Activated CD4-positive, alpha-beta T cell treated with anti-CD3 and anti-CD28 coated beads for 48 hours (primary cell): ENCODE measurements around the gene GRK7.

Source experiments
- DNase-seq: peaks from one replicate; pipeline ENCODE4 v3.0.0-alpha.2; 2020

GRK7 gene, protein sequence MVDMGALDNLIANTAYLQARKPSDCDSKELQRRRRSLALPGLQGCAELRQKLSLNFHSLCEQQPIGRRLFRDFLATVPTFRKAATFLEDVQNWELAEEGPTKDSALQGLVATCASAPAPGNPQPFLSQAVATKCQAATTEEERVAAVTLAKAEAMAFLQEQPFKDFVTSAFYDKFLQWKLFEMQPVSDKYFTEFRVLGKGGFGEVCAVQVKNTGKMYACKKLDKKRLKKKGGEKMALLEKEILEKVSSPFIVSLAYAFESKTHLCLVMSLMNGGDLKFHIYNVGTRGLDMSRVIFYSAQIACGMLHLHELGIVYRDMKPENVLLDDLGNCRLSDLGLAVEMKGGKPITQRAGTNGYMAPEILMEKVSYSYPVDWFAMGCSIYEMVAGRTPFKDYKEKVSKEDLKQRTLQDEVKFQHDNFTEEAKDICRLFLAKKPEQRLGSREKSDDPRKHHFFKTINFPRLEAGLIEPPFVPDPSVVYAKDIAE (N-terminal part only)

DNA sequence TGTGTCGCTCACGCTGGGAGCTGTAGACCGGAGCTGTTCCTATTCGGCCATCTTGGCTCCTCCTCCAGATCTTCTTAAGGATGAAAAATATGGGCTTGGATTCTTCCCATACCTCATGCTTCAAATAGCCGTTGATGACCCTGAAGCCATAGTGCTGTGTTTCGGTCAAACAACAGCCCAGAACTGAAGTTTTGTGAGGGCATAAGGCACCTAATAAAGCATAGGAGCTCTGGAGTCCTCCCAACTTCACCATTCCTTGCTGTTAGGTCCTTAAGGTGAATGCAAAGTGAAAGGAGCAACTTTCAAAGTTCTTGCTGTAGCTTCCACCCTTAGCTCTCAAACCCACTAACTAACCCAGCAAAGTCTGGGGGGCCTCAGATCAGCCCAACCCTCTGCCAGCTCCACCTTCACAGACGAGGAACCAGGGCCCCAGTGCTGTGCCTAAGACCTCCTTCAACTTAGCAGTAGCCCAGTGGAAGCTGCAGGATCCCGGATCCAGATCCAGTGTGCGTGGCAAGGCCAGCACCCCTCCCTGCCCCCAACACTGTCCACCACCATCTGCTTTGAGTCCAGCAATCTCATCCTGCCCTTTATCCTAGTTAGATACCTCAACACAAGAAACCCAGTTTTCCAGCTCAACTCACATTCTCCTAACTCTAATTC lies at the start of gene GRK7:
GRK7 (plus strand) TSS at position 321 of the 663 bp plus-strand sequence. CDS start 14,877 bp downstream, outside the sequence.
- DNase-seq = no peak

DNA sequence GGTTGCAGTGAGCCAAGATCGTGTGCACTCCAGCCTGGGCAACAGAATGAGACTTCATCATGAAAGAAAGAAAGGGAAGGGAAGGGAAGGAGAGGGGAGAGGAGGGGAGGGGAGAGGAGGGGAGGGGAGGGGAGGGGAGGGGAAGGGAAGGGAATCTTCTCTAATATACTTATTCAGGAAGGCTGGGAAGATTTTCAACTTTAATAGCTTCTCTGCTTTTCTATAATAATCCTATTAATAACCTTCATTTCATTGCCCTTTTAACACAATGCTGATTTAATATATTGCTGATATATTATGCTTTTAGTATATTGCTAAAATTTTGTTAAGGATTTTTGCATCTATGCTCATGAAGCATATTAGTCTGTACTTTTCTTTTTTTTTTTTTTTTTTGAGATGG lies 48.5 kb upstream of the GRK7 start:
- DNase-seq = no peak

DNA sequence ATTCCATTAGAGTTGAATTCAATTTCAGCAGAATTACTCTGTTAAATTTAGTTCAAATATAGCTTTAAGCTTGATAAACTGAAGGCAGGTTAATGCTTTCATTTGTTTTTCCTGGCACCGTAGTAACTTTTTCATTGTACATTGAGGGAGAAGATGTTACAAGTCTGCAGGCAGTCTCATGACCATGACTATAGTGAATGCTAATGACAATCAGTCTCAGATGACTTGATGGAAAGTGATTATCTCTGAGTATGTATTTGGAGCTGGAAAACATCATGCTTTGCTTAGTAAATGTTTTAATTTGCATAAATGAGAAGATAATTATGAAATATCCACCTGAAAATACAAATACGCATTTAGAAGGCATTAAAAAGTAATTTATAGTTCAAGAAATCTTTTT lies 41.1 kb upstream of the GRK7 start:
- no peak for DNase-seq

DNA sequence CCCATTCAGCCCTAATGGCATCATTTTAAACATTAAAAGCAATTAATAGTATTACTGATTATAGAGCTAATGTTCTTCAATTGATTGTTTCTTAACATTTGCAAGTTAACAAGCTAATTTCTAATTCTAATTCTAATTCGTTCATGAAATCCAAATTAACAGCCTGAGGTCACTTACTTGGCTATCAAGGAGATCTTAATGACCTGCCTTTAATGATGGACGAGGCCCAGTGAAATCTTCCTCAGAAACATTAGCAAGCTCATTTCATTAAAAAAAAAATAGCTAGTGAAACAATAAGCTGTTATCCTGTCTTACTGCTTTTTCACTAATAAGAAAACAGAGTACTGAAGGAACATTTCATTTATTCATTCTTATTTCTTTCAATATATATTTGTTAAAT lies 40.6 kb upstream of the GRK7 start:
- no peak for DNase-seq

DNA sequence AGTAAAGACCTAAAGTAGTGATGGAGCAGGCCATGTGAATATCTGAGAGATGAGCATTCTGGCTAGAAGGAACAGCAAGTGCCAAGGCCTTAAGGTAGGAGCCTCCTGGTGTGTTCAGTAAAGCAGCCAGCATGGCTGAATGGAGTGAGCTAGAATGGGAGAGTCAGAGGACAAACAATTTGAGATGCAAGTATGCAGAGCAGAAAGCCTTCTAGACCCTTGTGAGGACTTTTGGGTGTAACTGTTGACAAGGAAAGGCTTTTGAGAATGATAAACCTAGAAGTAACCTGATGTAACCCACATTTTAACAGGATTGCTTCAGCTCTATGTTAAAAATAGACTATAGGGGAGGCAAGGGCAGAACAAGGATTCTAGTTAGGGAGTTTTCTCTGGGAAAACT lies 40.0 kb upstream of the GRK7 start:
- DNase-seq = no peak

DNA sequence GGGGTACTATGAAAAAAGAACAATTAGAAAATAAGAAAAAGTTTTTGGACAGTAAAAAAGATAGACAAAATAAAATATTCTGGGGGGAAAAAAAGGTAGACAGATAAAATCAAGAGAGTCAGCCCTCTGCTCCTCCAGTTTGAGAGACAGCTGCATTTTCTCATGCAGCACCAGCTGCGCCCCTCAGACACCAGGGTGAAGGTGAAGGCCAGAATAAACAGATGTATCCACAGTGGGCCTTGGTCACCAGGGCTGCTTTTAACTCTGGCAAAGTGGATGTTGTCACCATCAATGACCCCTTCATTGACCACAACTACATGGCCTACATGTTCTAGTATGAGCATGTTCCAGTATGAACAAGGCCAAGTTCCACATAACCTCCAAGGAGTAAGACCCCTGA lies 39.0 kb upstream of the GRK7 start:
- DNase-seq = no peak

DNA sequence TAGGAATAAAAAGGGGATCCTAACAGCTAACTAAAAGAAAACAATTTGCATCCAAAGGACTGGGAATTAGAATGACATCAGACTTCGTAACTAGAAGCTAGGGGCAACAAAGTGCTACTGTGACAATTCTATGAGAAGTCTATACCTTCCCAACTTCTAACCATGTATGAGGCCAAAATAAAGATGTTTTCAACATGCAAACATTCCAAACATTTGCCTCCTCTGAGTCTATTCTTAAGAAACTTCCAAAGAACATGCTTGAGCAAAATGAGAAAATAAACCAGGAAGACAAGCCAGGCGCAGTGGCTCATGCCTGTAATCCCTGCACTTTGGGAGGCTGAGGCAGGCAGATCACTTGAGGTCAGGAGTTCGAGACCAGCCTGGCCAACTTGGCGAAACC lies 38.2 kb upstream of the GRK7 start:
- no peak for DNase-seq

DNA sequence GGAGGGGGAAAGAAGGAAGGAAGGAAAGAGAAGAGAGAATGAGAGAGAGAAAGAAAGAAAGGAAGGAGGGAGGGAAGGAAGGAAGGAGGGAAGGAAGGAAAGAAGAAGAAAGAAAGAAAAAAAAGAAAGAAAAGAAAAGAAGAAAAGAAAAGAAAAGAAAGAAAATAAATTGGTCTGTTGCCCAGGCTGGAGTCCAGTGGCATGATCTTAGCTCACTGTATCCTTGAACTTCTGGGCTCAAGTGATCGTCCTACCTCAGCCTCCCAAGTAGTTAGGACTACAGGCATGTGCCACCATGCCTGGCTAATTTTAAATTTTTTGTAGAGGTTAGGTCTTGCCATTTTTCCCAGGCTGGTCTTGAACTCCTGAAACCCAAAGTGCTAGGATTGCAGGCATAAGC lies 36.7 kb upstream of the GRK7 start:
- no peak for DNase-seq

DNA sequence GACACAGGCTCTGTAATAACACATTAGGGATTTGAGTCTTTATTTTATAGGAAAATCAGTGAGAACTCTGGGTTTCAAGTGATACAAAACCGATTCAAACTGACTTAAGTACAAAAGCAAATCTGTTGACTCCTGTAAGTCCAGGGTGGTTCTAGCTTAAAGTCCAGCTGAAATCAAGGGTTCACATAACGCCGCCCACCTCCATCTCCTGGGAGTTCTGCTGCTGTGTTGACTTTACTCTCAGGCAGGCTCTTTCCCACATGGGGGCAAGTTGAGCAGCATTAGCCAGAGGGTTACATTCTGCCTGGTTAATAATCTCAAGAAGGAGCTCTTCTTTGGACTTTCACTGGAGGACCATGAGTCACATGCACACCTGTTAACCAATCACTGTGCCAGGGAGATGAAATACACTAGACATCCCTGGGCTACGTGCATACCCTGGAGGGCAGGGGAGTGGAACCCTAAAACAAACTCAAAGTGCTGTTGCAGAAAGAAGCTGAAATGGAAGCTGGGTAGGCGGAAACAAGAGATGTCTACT lies 34.8 kb upstream of the GRK7 start:
- no peak for DNase-seq

DNA sequence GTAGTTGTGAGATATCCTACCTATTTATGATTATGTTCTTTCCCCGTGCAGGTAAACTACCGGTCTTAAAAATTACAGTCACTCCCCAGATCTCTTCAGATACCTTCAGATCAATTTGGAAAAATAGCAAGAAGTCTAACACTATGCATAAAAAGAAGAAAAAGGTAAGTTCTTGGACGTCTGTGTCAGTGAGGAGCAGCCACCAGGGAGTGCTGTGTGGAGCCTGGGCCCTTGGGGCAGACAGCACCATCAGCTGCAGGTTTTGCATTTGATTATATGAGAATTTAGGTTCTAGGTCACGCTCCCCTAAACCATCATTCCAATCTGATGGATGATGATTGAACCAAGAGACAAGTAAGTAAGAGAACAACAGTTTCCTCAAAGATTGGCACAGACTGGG lies 34.0 kb upstream of the GRK7 start:
- DNase-seq = no peak

DNA sequence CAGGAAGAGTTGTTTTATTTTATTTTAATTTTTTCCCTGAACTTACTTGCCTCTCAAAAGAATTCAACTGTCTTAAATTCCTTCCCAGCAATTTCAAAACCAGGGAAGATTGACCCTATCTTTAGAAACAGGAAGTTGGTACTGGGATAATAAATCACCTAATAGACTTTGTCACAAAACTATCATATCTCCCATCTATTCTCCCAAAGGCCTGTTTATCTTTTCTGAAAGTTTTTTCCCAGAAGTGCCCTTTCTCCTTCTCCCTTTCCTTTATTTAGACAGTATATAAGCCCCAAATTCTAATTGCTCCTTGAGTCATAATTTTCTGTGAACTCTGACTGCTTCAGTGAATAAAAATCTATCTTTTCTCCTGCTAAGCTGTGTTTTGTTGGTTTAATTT lies 28.0 kb upstream of the GRK7 start:
- no peak for DNase-seq

DNA sequence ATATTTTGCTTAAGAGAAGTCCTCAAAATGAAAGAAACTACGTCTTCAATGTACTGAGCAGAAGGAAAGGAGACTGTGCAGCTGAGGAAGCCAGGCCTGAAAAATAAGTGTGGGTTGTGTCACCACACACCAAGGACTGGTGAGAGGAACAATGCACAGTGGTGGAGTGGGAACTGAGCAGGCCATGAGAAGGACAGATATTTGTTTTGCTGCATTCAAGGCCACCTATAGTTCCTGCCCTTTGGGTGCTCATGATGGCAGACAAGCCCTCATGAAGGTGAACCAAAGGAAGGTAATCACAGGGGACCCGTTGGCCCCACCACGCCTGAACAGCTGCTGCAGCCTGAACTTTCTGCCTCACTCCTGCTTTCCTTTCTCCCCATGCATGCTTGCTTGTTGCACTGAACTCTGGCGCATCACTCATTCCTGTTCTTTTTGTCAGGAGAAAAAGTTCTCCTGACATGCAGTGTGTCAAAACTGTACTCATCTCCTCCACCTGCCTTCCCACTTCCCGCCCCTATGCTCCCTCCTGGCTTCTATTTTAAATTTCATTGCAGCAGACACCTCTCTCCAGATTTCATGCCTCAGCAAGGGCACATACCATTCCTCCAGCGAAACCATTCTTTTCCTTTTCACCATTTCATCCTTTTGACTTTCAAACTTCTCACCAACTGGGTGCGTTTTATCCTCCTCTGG lies 27.3 kb upstream of the GRK7 start:
- DNase-seq = no peak

DNA sequence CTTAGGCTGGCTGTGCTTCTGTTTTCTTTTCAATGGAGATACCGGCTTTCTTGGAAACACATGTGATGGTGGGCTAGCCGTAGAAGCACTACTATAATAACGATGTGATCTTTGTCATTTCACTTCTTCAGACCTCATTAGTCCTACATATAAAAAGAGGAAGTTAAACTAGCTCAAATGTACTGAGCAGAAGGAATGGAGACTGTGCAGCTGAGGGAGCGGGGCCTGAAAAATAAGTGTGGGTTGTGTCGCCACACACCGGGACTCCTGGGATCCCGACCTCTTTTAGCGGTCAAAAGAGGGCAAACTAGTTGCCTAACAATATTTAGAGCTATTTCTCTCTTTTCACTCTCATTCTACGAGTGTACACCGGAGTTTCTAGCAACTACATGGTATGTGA lies 26.1 kb upstream of the GRK7 start:
- no peak for DNase-seq

DNA sequence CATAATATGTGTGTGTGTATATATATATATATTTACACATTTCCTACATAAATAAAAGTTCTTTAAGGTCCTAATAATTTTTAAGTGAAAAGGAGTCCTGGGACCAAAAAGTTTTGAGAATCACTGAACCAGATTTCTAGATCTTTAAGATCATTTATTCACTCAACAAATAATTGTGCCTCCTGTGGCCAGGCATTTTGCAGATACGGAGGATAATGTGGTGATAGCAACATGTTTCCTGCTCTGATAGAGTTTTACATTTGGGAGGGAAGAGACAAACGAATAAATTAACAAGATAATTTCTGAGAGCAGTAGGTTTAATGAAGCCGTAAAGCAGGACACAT lies 25.6 kb upstream of the GRK7 start:
- no peak for DNase-seq

DNA sequence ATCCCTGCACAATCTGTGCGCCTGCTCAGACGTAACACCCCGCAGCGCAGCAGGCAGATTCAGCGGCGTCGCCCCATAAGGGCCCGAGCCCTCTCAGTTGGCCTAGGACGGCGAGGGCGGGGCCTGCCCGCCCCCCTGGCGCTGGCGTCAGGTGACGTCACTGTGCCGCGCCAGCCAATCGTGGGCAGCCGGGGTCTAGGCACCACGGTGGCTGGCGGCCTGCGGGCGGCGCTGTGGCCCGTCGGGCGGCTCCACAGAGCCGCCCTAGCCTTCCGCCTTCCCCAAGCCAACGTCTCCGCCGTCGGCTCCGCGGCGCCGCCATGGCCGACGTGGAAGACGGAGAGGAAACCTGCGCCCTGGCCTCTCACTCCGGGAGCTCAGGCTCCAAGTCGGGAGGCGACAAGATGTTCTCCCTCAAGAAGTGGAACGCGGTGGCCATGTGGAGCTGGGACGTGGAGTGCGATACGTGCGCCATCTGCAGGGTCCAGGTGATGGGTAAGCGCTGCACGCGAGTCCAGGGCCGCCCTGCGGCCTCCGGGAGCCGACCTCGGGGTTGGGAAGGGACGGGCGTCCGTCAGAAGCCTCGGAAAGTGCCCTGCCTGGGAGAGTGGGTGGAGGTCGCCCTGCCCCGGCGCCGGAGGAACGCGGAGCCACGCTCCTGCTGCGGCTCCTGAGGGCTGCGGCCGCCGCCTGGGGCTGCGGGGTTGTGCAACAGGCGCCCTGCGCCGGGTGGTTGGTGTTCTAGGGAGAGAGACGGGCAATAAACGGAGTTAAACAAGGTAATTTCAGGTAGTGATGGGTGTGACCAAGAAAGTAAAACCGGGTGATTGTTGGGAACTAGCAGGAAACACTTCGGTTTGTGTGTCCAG lies 25.0 kb upstream of the GRK7 start, which contains the start of gene RNF7:
RNF7 (plus strand) TSS at position 277 of the 869 bp plus-strand sequence; CDS start at position 321, 44 bp downstream.
- peak; percentile 97 for DNase-seq

DNA sequence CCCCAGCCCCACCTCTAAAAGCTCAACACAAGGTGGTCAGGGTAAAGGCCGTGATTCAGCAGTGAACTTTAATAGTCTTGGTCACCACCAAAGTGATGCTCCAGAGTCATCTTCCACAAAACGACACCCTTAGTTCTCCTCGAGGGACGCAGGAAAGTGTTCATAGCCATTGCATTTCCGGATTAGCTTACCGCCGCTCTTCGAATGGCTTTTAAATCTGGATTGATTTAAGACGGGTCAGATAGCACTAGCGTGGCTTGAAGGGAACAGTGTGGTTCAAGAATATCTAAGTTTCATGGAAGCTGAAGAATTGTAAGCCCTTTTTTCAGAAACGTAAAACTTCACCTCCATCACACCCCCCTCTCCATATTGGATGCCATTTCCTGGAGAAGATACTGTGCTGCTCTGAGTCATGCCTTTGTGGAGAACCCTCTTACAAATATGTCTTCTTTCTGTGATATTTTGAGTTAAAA lies 24.3 kb upstream of the GRK7 start:
- DNase-seq = peak; percentile 17

DNA sequence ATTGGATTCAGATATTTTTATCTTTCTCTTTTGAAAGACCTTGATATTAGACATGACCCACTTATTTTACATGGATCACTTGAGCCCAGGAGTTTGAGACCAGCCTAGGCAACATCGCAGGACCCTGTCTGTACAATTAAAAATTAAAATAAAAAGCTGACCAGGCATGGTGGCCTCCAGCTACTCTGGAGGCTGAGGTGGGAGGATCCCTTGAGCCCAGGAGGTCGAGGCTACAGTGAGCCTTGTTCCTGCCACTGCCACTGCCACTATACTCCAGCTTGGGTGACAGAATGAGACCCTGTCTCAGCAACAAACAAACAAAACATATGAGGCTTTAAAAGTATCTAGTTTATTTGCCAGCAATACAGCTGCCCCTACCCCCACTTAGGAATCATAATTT lies 23.5 kb upstream of the GRK7 start:
- DNase-seq = no peak

DNA sequence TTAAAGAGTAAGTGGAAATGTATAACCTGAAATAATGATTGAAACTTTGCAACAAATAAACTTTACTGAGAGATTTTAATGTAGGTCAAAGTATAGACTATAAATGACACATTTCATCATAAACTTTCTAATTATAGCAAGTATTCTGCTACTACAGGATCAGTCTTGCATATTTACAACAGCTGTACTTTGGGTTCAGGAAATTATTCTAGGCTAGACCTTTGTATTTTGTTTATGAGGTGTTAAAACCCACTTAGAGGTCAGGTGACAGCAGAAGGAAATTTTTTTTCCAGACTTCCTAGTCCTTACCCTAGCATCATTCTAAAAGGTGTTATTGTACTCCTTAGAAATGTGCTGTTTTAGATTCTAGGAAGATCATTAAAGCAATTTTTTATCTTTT lies 22.9 kb upstream of the GRK7 start:
- no peak for DNase-seq

DNA sequence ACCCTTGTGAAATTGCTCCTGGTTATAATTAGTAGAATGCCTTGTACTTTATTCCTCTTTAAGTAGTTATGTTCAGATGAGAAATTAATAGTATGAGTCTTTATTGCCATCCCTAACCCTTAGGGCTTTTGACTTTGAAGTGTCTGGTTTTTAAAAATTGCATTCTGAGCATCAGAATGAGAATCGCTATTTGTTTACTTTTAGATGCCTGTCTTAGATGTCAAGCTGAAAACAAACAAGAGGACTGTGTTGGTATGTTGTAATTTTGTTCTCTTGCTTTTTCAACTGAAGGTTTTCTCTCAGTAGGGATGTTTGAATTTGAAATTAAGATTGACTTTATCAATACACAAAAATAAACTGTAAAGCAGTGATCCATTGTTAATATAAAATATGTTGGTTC lies 19.9 kb upstream of the GRK7 start:
- no peak for DNase-seq

DNA sequence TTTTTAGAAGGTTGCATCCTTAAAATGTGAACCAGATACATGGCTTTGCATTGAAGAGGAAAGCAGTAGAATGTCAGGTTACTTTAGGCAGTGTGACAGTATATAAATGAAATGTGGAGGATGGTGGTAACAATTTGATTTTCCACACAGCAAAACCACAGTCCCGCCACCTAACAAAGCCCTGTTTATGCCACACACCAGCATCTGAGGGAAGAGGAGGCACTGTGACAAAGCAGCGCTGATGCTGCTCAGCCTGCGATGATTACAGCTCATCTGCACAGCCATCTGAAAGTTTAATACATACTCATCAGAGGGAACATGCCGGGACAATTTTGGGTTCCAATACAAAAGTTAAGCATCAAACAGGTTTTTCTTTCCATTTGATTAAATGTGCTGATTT lies 16.2 kb upstream of the GRK7 start:
- DNase-seq = no peak

DNA sequence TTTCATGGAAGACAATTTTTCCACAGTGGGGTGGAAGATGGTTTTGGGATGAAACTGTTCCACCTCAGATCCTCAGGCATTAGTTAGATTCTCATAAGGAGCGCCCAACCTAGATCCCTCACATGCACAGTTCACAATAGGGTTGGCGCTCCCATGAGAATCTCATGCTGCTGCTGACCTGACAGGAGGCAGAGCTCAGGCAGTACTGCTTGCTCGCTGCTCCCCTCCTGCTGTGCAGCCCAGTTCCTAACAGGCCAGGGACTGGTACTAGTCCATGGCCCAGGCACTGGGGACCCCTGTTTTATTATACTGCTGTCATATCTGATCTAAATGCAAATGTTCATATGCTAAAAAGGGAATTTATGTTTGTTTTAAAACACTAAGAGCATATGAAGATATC lies 9.8 kb upstream of the GRK7 start:
- DNase-seq = no peak

DNA sequence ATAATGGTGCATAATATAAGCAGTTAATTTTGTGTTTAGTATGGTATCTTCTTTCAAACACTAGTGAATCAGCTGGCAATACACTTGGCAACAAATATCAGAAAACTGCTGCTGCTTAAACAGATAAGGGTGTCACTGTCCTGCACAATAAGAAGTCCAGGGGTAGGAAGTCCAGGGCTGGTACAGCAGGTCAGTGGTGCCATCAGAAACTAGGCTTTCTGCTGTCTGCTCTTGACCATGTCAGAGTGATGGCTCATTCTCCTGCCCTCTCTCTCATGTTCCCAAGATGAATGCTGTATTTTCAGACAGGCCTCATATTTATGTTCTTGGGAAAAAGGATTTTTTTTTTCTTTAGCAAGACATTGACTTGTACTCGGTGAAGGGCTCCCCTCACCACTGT lies 9.2 kb upstream of the GRK7 start:
- DNase-seq = no peak
